ENCODE results near the gene IFT88.

Gene IFT88

DNA sequence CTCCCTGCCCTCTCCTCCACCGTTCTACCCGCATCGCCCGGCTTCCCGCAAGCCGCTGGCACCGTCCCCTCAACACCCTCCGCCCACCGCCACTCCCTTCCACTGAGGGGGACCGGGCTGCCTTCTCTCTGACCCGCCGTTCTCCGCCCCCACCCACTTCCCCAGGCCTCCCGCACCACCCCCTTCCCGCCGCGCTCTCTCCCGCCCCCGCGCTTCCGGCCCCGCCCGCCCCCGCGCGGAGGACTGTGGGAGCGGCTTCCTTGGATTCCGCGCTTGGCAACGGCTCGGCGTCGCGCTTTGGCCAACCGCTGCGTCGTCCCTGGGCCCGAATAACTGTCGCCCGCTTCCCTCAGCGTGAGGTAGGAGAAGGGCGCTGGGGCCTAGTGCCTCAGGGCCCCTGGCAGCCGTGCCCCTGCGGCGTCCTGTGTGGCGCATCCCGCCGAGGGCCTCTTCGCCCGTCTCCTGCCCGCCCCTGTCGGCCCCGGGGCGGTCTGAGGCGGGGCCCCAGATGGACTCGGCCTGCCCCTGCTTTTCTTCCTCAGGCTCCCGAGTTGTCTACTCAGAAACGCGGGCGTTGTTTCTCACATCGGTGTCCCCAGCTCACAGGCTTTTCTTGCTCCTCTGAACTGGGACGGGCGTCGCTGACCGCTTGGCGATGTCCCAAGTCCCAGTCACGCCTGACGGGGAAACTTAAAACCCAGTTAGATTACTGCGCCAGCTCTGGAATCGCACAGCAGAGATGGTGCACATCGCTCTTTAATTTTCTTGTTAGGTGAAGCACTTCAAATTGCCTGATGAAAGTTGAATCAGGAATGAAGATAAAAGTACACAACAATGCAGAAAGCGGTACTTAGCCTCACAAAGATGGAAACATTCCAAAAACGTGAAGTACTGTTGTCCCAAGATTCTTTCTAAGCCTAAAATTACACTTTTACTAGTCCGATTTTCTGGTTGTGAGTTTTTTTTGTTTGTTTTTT is at the start of gene IFT88:
IFT88 (plus strand) TSS at position 260 of the 977 bp plus-strand sequence. CDS start 7,229 bp downstream, outside the sequence.
- peak; percentile 76 for DNase-seq (ENCODE audit: low read depth)

- DNase-seq (ENCODE audit: low read depth) = no peak
These were observed 48.3 kb upstream of the IFT88 start for GRCh38 chr13:20518660-20519100.

DNA sequence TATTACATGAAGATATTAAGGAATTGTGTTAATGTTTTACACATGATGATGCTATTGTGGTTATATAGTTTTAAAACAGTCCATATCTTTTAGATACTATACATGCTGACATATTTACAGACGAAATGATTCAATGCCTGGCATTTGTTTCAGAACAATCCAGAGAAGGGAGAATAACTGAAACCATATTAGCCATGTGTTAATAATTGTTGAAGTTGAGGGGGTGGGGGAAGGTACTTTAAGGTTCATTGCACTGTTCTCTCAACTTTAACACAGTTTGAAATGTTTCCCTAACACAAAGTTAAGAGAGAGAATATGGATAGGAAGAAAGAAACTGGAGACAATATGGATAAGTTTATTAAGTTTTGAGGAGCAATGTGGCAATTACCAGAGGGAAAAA is 47.1 kb upstream of the IFT88 start:
- no peak for DNase-seq (ENCODE audit: low read depth)

GRCh38 chr13:20521364-20522115 is 45.4 kb upstream of the IFT88 start:
- DNase-seq (ENCODE audit: low read depth) = no peak

DNA sequence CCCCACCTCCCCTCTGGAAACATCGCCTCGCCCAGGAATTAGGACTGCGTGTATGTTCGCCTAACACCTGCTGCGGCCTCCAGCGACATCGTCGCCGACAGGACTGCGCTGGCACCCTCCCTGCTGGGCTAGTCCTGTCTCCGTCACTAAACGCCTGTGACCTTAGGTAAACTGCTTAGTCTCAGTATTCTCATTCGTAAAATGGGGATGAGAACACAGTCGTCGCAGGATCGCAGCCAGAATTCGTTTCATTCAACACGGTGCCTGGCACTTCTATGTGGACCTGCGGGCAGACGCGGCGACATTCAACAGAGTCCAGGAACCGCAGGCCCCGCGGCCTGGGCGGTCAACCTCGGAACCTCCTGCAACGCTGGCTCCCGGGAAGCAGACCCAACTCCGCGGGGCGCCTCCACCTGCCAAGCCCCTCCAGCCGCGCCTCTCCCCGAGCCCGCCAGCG is 41.8 kb upstream of the IFT88 start:
- DNase-seq (ENCODE audit: low read depth) = no peak

- peak; percentile 66 for DNase-seq (ENCODE audit: low read depth)
These were observed 41.1 kb upstream of the IFT88 start, which contains the start of gene CRYL1 for GRCh38 chr13:20525601-20526544. TSS of gene CRYL1 (minus strand) at chr13:20525857. CDS start at chr13:20525794, 63 bp downstream.

DNA sequence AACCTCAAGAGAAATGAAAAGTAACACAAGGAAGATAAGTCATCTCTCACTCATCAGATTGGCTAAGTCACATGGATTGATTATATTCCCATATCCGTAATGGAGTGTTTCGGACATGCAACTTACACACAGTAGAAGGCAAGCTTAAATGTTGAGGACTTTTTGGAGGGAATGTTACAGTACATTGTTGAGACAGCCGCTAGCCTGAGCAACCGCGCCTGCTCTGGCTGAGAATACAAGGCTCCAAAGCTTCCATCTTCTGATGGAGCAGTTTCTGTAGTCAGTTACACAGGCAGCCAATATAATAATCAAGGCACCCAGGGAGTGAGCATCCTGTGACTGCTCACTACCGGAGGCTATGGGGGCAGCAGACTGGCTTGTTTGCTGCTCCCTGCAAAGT is 40.3 kb upstream of the IFT88 start:
- DNase-seq (ENCODE audit: low read depth) = no peak

- no peak for DNase-seq (ENCODE audit: low read depth)
These were observed 38.5 kb upstream of the IFT88 start for GRCh38 chr13:20528452-20528851.

DNA sequence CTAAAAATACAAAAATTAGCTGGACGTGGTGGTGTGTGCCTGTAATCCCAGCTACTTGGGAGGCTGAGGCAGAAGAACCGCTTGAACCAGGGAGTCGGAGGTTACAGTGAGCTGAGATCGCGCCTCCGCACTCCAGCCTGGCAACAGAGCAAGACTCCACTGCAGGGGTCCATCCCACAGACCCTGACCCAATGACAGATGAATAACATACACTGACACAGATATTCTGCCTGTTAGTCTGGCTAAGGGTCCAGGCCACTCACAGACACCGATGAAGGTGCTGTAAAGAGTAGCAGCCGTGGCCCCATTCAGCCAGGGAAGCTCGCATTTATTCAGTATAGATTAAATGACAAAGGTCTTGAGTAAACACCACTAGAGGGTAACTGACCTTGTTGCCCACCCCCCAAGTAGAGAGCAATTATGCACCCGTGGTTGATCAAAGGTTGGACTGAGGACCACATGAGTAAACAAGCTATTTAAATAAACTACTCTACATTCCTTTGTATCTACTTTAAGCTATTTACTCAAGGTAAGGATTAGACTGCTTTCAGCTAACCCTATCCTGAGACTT is 32.8 kb upstream of the IFT88 start:
- DNase-seq (ENCODE audit: low read depth) = no peak

DNA sequence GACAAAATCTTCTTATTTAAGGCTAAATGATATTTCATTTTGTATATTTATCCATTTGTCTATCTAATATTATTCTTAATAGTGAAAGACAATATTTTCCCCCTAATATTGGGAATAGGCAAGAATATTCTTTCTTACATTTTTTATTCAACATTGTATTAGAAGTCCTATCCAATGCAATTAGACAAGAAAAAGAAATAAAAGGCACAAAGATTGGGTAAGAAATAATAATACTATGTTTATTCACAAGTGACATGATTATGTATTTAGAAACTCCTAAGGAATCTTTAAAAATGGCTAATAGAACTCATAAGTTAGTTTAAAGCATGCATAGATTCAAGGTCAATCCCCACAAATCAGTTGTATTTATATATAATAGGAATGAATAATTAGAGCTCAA is 30.0 kb upstream of the IFT88 start:
- no peak for DNase-seq (ENCODE audit: low read depth)

DNA sequence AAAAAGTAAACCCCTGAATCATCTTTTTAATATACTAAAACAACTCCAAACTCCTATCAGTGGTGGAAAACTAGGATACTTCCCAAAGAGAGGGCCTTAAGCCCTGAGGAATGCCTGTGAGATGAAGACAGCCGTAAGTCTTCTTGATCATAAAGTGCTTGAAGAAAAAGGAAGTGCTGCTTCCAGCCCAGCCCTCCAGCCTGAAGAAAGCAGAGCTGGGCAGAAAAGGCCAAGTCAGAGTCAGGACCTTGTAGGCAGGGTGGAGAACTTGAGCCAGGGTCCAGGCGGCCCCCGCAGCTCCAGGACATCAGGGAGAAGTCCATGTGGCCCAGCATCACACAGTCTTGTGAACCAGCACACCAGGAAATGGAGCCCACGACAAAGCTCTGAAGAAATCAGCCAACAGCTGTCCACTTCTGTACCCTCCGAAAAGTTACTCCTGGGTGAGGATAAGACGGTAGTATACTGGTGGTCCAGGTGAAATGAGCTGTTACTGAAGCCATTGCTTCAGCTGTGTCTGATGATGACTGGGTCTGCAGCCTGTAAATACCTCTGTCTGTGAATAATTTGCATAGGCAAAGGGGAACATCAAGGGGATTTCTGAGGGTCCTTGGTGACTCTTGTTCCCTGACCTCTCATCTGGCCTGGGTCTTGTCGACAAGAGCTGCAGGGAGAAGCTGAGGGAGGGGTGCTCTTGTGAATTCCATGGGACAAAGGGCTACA is 22.6 kb upstream of the IFT88 start:
- no peak for DNase-seq (ENCODE audit: low read depth)

GRCh38 chr13:20546556-20546955 is 20.4 kb upstream of the IFT88 start:
- no peak for DNase-seq (ENCODE audit: low read depth)

- DNase-seq (ENCODE audit: low read depth) = no peak
These were observed 19.5 kb upstream of the IFT88 start for GRCh38 chr13:20547479-20547908.

GRCh38 chr13:20550799-20551198 is 16.2 kb upstream of the IFT88 start:
- DNase-seq (ENCODE audit: low read depth) = no peak

- DNase-seq (ENCODE audit: low read depth) = no peak
These were observed 13.6 kb upstream of the IFT88 start for GRCh38 chr13:20553311-20553710.

DNA sequence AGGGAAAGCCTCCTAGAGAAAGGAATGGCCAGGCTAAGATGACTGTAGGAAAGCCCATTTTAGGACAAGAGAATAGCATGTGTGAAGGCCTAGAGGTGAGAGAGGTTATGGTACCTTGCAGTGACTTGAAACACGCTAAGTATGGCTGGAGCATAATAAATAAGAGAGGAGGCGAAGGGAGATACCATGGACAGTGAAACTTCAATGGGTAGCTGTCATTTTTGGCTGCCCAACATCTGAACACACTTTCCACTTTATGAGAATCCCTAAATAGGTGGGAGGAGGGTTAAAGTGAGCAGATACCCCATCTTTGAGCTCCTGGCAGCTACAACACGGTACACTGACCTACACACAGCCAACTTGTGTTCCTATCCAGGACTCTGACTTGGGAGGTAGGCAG is 8.0 kb upstream of the IFT88 start:
- no peak for DNase-seq (ENCODE audit: low read depth)

DNA sequence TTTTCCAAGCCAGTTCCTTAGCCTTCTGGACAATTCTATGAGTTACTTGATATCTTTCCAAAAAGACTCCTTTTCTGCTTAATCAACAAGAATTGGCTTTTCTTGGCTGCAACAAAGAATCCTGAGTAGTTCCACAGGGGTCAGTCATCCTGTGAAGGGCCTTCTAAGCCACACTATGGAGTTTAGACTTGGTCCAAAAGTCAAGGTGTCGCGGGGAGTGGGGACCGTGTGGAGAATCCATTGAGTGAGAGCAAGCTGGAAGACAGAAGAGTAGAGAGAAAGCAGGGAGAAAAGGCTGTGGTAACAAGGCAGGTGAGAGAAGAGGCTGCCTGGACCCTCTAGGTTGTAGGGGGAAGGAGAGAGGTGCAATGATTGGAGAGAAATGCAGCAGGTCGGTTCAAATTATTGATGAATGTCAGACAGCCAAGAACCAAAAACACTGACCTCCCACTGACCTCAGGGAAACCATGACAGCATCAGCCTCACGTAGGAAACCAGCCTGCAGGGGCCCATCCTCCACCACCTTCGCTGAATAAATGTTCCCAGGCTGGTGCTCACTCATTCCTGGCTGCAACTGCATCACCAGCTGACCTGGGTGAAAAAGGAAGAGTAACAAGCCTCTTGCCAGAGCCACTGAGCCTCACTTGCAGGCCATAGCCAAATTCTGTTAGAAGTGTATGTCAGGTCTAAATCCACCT is 7.1 kb upstream of the IFT88 start:
- no peak for DNase-seq (ENCODE audit: low read depth)

DNA sequence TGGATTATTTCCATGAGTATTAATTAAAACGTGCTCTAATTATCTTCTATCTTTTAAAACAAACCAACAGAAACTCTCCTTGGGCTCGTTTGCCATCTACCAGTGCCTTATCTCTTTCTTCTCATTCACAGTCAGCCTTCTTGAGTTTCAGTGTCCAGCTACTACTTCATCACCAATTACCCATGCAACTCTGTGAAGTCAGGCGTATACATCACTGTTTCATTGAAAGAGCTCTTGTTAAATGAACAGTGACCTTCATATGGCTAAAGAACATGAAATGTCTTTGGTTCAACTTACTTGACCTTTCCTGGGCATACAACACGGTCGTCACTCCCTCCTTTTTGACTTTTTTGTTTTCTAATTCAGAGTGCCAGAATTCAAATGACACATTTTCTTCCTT is 5.2 kb upstream of the IFT88 start:
- DNase-seq (ENCODE audit: low read depth) = no peak

GRCh38 chr13:20565115-20565736 is 1.7 kb upstream of the IFT88 start:
- DNase-seq (ENCODE audit: low read depth) = no peak

Data from activated T-cell treated with anti-CD3 and anti-CD28 coated beads for 1 hour (primary cell).